ENCODE data around the gene COPZ1.

The COPZ1 gene

GRCh38 chr12:54373649-54374561, 49.0 kb downstream of the COPZ1 start:
- TF ChIP-seq, protein P1, sequence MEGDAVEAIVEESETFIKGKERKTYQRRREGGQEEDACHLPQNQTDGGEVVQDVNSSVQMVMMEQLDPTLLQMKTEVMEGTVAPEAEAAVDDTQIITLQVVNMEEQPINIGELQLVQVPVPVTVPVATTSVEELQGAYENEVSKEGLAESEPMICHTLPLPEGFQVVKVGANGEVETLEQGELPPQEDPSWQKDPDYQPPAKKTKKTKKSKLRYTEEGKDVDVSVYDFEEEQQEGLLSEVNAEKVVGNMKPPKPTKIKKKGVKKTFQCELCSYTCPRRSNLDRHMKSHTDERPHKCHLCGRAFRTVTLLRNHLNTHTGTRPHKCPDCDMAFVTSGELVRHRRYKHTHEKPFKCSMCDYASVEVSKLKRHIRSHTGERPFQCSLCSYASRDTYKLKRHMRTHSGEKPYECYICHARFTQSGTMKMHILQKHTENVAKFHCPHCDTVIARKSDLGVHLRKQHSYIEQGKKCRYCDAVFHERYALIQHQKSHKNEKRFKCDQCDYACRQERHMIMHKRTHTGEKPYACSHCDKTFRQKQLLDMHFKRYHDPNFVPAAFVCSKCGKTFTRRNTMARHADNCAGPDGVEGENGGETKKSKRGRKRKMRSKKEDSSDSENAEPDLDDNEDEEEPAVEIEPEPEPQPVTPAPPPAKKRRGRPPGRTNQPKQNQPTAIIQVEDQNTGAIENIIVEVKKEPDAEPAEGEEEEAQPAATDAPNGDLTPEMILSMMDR (IDR thresholded peaks at IDR 0.05) = no peak
- H3K4me3 Mint-ChIP-seq = no peak overlapping the region
- H3K9me3 Mint-ChIP-seq = no peaks in the 10 kb centered on the region
- no peak overlapping the region for H3K27ac Mint-ChIP-seq
- peaks cover 12% of the 10 kb centered on the region for H3K36me3 Mint-ChIP-seq (ENCODE audit: low read depth)
- DNase-seq = no peak
- peaks cover 87% of the 10 kb centered on the region for H3K4me1 Mint-ChIP-seq
- peaks cover 10% of the 10 kb centered on the region for H3K27me3 Mint-ChIP-seq (ENCODE audit: low read depth, poor library complexity)

- TF ChIP-seq, protein P1 (IDR thresholded peaks at IDR 0.05) = no peak
- Mint-ChIP-seq H3K27me3 (ENCODE audit: low read depth, poor library complexity) (peaks cover 10% of the 10 kb centered on the region), H3K36me3 (ENCODE audit: low read depth) (peaks cover 12% of the 10 kb centered on the region), H3K9me3 (no peaks in the 10 kb centered on the region), H3K4me1 (peaks cover 85% of the 10 kb centered on the region), H3K4me3 (no peak overlapping the region), H3K27ac (peak overlapping the region; percentile 64)
- DNase-seq = no peak
Measured at GRCh38 chr12:54374562-54375258, 49.8 kb downstream of the COPZ1 start.

- TF ChIP-seq, protein P1 (IDR thresholded peaks at IDR 0.05) = no peak
- no peak for DNase-seq
- H3K4me3 Mint-ChIP-seq = no peak overlapping the region
- H3K9me3 Mint-ChIP-seq = no peaks in the 10 kb centered on the region
- H3K27me3 Mint-ChIP-seq (ENCODE audit: low read depth, poor library complexity) = peaks cover 10% of the 10 kb centered on the region
- H3K36me3 Mint-ChIP-seq (ENCODE audit: low read depth) = peaks cover 12% of the 10 kb centered on the region
- peaks cover 89% of the 10 kb centered on the region for H3K4me1 Mint-ChIP-seq
- peak overlapping the region; percentile 64 for H3K27ac Mint-ChIP-seq
Measured at GRCh38 chr12:54375259-54375579, 50.3 kb downstream of the COPZ1 start.

DNA sequence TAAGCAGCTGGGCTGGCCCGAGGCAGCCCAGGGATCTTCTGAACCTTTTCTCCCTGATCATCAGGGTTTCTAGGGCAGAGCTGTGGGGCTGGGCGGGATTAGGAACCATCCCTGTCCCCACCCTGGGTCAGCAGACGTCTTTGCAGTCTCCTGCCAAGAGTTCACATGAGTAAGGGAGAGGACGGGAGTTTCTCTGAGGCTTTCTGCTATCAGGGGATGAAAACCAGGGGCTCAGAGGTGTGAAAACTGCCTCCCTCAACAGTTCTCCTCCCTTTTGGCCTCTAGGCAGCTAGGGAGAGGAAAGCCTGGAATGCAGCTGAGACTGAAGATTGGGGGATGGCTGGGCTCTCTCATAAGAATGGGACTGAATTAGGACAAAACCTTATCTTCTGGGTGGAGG, 51.7 kb downstream of the COPZ1 start:
- Mint-ChIP-seq H3K27ac (peak overlapping the region; percentile 52), H3K36me3 (ENCODE audit: low read depth) (peaks cover 10% of the 10 kb centered on the region), H3K27me3 (ENCODE audit: low read depth, poor library complexity) (peaks cover 10% of the 10 kb centered on the region), H3K4me1 (peaks cover 93% of the 10 kb centered on the region), H3K4me3 (peak overlapping the region; percentile 21), H3K9me3 (no peaks in the 10 kb centered on the region)
- TF ChIP-seq, protein P1 (IDR thresholded peaks at IDR 0.05) = no peak
- DNase-seq = no peak

GRCh38 chr12:54377007-54377406, 52.1 kb downstream of the COPZ1 start:
- Mint-ChIP-seq H3K36me3 (ENCODE audit: low read depth) (peaks cover 12% of the 10 kb centered on the region), H3K27ac (peak overlapping the region; percentile 52), H3K27me3 (ENCODE audit: low read depth, poor library complexity) (peaks cover 7% of the 10 kb centered on the region), H3K4me1 (peaks cover 92% of the 10 kb centered on the region), H3K9me3 (no peaks in the 10 kb centered on the region), H3K4me3 (peak overlapping the region; percentile 21)
- no peak for DNase-seq
- TF ChIP-seq, protein P1 (IDR thresholded peaks at IDR 0.05) = no peak

Data from nephron progenitor cell (in vitro differentiated cells).